NCI-H128 (cell line): ENCODE measurements around the gene LEPR.
"Not testable (repeated sequence)": the region's sequence is repeated elsewhere in the genome, so short reads cannot be mapped to it uniquely, and the experiment has no call there.

Source experiments
- DNase-seq: peaks from one replicate; lab custom pipeline; 2025; ENCODE audit not compliant: unreplicated experiment; lab: John Stamatoyannopoulos, UW

LEPR gene, protein sequence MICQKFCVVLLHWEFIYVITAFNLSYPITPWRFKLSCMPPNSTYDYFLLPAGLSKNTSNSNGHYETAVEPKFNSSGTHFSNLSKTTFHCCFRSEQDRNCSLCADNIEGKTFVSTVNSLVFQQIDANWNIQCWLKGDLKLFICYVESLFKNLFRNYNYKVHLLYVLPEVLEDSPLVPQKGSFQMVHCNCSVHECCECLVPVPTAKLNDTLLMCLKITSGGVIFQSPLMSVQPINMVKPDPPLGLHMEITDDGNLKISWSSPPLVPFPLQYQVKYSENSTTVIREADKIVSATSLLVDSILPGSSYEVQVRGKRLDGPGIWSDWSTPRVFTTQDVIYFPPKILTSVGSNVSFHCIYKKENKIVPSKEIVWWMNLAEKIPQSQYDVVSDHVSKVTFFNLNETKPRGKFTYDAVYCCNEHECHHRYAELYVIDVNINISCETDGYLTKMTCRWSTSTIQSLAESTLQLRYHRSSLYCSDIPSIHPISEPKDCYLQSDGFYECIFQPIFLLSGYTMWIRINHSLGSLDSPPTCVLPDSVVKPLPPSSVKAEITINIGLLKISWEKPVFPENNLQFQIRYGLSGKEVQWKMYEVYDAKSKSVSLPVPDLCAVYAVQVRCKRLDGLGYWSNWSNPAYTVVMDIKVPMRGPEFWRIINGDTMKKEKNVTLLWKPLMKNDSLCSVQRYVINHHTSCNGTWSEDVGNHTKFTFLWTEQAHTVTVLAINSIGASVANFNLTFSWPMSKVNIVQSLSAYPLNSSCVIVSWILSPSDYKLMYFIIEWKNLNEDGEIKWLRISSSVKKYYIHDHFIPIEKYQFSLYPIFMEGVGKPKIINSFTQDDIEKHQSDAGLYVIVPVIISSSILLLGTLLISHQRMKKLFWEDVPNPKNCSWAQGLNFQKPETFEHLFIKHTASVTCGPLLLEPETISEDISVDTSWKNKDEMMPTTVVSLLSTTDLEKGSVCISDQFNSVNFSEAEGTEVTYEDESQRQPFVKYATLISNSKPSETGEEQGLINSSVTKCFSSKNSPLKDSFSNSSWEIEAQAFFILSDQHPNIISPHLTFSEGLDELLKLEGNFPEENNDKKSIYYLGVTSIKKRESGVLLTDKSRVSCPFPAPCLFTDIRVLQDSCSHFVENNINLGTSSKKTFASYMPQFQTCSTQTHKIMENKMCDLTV

DNA sequence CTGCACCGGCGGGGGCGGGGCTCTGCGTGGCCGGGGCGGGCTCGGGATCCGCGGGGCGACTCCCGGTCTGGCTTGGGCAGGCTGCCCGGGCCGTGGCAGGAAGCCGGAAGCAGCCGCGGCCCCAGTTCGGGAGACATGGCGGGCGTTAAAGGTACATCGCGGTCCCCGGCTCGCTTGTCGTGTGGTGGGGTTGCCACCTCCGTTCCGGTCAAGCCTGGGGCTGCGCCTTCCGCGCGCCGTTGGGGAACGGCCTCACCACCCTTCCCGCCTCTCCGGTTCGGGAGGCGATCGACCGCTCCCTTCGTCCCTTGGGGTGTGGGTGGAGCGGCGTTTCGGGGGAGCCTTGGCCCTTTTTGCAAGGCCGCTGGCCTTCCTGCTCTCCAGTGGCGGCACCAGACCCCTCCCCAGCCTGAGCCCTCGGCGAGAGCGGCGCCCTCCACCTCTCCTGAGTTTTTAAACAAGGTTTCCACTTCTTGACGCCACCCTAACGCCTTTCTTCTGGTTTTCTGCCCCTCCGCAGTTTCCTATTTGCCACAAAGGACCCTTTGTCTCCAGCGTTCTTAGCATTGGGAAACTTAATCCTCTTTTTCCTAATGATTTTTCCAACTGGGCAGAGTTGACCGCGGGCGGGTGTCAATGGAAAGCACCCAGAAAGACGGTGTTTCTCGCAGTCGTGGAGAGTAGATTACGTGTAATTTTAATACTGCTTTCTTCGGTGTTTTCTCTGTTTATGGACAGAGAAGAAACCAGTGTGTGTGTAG lies at the start of gene LEPR, which contains the start of gene LEPROT:
TSS of gene LEPR (plus strand) at position 79 of the 761 bp plus-strand sequence. CDS start 144,898 bp downstream, outside the sequence.
TSS of gene LEPROT (plus strand) at position 79 of the 761 bp plus-strand sequence. CDS start at position 136, 57 bp downstream.
- DNase-seq: peak; percentile 97

DNA sequence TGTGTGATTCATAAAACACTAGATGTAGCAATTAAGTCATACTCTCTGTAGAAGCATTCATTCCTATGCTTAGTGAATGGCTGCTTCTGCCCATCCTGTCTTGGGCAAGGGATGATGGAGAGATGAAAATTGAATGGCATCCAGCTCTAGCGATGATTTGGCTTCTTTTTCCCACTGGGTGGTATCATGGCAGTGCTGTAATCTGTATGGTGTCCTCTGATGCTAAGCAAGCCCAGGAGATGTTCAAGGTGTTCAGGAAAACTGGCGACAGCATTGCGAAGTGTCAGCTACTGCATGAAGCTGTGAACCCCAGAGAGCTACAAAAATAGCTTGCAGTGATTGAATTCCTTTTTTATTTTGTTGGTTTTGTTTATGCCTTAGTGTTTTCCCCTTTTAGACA lies 48.9 kb upstream of the LEPR start:
- no peak for DNase-seq

DNA sequence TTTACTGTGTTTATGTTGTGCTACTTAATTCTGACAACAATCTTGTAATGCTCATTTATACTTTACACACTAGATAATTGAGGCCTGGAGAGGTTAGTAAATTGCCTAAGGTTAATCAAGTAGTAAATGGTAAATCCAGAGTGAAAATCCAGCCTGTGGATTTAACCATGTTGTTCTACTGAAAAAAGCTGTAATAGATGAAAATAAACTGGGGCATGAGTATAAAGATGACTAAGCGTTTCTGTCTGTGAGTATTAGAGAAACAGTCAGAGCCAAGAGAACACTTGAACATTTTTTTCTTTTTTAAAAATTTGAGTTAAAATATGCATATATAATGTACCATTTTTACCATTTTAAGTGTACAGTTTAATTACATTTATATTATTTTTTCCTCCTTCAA lies 47.9 kb upstream of the LEPR start:
- no peak for DNase-seq

DNA sequence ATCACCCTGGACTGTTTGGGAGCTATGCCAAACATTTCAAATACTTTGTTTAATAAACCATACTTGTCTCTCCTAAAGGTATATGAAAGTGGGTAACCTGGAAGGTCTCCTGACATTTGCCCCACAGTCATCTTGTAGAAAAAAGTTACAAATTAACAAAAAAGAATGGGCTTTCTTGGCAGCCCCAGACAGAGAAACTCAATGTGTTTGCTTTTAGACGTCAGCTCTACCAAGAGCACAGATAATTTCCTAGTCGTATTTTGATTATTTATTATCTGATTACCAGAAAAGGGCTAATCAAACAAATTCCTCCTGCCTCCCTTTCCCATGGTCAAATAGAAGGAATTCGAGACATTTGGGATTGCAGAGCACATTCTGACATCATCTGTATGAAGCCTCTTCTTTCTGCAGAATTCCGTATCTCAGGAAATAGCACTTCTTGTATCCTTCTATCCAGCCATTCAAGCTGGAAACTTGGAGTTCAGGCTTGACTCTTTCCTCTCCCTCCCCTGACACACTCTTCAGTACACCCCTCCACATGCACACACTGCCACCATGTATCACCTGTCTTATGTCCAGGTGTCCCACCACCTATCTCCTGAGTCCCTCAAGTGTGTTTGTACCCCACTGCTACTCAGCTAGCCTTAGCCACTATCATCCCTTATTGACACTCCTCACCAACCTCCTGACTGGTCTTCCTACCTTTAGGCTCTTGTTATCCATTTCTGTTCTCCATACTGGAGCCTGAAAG lies 42.8 kb upstream of the LEPR start:
- DNase-seq: no peak

DNA sequence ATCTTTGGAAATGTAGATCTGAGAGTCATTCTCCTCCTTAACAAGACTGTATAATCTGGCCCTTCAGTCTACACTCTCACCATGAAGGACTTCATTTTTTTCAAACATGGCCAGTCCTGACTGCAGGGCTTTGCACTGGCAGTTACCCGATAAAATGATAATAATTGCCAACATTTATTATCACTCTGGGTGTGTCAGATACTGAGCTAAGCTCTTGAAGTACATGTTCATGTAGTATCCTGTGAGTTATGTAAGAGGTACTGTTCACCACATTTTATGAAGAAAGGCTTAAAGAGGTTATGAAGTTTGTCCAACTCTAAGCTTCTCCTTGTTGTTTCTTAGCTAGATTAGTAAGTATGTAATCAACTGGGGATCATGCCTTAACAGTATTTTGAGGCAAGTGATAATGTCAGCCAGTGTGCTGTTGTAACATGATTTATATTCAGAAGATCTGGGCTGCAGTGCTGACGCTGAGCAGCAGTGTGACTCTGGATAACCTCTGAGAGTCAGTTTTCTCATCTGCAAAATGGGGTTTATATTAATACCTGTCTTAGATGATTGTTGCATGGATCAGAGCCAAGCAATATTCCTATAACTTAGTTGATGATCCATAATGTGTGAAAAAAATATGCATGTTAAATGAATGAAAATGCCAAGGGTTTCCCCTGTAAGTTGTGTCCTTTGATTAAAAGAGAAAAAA lies 42.1 kb upstream of the LEPR start:
- no peak for DNase-seq

DNA sequence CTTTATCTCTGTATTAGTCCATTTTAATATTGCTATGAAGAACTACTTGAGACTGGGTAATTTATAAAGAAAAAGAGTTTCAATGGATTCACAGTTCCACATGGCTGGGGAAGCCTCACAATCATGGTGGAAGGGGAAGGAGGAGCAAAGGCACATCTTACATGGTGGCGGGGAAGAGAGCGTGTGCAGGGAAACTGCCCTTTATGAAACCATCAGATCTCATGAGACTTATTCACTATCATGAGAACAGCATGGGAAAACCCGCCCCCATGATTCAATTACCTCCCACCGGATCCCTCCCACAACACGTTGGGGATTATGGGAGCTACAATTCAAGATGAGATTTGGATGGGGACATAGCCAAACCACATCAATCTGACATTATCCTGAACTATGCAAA lies 36.0 kb upstream of the LEPR start:
- not testable (repeated sequence) for DNase-seq

DNA sequence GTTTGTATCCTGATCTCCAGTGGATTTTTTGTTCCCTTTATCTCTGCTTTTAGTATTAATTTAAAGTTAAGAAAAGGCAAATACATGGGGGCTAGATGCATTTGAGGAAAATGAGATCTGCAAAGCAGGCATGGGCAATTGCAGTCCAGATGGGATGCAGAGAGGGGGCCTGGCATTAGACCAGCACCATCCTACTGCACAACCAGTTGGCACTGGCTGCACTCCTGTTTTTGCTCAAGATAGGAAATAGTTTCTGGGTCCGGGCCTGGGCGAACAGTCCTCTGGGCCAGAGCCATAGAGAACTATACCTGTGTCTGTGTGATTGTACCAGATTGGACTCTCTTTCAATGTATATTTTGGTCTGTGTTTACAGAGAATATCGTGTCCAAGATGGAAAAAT lies 34.0 kb upstream of the LEPR start:
- no peak for DNase-seq

DNA sequence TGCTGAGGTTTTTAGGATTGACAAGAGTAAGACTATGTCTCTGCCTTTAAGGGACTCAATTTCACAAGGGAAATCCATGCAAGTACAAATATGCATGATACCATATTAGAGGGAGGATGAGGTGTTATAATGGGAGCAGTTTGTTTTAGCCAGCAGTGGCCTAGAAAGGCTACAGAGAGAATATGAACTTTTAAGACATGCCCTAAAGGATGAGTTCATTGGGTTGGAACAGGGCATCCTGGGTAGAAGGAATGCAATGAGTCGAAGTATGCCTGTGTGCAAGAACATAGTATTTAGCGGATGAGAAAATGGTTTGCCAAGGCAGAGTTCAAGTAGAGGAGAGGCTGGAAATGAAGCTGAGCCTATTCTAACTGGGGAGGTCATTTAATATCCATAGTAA lies 32.6 kb upstream of the LEPR start:
- DNase-seq: no peak

DNA sequence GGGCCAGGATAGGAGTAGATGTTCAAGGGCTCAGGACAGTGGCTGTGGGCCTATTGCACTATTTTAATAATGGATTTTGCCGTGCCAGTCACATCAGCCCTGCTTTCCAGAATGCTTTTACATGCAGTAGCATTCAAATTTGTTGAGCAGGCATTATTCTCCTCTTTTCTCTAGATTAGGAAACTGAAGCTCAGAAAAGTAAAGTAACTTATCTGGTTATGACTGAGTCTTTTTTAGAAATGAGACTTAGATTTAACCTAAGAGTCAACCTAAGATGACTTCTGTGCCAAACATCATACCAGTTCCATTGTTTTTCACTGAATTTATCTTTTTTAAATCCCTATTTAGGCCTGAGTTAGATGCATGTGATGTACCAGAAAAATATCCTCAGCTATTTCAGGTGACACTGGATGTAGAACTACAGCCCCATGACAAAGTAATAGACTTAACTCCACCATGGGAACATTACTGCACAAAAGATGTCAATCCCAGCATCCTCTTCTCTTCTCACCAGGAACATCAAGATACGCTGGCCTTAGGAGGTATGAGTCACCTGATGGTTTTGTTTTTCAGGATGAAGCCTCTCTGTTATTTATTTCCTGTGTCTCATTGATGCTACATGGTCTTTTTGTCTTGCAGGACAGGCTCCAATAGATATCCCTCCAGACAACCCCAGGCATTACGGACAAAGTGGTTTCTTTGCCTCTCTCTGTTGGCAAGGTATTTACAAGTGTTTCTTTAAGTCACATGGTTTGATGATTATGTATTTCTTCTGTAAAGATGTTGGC lies 31.4 kb upstream of the LEPR start:
- no peak for DNase-seq

DNA sequence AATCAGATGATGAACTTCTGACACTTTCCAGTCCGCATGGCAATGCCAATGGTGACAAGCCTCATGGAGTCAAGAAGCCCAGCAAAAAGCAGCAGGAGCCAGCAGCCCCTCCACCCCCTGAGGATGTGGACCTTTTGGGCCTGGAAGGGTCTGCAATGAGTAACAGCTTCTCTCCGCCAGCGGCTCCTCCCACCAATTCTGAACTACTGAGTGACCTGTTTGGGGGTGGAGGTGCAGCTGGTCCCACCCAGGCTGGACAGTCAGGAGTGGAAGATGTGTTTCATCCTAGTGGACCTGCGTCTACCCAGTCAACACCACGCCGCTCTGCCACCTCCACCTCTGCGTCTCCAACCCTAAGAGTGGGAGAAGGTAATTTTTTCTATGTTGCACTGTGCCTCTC lies 28.0 kb upstream of the LEPR start:
- no peak for DNase-seq

DNA sequence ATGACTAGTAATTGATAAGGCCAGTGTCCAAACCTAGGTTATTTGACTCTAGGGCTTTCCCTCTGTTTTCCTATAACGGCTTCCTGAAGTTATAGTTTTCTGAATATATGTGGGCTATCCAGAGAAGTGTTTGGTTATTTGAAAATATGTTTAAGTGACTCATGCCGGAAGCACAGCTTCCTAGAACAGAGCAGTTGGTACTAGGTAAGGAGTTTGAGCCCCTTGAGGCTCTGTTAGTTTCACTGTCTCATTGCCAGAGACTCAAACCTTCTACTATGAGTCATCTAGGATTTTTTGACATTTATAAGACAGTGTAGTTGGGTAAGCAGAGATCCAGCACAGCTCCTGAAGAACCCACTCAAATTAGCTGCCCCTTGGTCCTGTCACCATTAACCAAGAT lies 27.1 kb upstream of the LEPR start:
- DNase-seq: no peak

DNA sequence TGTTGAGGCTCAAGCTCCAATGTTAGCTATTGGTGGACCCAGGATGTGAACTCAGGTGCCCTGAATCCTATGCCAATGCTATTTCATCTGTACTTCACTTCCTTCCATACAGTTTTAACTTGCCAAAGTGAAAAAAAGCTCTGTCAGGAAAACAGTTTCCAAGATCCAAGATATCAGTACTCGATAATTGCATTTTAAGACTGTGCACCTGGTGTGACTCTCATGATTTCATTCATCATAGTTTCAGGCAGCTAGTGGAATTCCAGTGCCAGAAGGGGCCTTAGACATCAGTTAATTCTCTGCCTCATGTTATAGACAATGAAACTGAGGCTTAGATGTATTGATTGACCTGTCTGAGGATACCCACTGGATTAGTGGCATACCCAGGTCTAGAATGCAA lies 26.5 kb upstream of the LEPR start:
- DNase-seq: no peak

DNA sequence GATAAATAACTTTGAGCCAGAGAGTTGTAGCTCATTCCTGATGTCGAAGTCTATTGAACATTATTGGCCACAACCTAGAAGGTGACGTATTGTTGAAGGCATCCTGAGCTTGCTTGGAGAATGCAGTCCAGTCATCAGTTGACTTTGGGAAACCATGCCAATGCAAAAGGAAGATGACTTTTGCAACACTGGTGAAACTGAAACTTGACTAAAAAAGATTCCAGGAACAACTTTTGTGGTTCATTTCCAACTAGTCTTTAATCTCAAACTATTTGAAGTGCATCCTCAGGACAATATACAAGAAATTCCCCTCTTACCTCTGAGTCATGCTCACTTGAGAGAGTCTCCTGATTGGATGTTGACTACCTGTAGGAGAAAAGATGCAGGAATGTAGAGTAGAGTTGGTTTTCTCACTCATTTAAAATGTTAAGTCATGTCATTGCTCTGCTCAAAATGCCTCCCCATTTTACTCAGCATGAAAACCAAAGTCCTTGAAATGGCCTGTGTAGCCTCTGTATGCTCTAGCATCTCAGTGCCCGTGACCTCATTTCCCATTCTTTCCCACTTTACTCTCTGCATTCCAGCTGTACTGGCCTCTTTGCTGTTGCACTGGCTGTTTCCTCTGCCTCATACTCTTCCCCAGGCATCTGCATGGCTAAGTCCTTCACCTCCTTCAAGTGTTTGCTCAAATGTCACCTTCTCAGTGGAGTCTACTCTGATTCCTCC lies 24.4 kb upstream of the LEPR start:
- DNase-seq: no peak

DNA sequence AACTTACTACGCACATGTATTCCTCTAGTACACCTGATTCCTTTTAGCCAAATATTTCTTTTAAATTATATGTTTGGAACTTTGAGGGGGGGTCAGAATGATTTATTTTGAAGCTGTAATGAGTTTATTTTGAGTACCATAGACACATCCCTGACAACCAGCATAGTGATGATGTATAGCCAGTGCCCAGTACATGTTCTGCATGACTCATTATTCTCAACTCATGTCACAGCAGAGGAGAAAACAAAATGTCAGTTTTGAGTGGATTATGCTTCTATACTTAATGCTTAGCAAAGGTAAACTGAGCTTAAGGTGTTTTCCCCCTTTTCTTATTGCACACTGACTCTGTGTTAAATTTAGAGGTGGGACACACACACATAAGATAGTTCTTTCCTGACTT lies 22.4 kb upstream of the LEPR start:
- DNase-seq: no peak

DNA sequence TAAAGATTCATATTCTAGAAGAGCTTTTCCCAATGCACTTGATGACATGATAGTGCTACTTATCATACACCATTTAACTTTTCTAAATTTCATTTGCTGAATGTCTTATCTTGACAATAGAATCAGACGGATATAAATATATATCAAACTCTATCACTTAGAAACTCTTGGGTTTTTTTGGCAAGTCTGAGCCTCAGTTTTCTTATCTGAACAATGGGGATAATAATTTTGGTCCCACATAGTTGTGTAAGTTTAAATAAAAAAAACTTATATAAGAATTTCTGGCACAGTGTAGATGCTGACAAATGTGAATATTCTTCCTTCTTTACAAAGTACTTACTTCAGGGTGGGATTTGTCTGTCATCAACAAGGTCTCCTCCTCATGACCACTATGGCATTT lies 21.5 kb upstream of the LEPR start:
- DNase-seq: no peak

DNA sequence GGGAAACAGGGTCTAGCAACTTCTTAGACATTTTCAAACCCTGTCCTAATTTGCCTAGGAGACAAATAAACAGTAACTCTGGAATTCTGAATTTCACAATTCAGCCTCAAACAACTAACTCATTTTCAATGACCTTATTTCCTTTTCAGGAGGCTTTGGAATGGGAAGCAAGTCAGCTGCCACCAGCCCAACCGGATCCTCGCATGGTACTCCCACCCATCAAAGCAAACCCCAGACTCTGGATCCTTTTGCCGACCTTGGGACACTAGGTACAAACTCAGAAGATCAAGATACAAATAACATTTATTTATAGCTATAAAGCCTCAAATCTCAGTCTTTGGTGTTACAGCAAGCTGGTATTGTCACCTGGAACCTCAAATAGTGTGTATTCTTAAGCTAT lies 18.9 kb upstream of the LEPR start:
- no peak for DNase-seq

DNA sequence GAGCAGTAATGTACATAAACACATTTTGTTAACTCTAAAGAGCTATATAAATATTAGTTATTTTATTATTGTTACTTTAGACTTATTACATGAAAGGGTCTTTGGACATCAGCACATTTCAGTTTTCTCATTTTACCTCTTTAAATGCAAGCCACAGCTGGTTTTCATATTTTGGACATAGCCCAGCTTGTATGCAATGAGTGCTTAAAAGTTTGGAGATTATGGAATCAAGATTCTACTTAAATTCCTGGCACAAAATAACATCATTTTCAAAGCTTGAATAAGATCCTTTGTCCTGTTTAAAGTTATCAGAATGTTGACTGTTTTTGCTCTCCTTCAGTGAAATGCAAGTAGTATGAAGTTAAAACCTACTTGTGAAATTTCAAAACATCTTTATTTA lies 15.5 kb upstream of the LEPR start:
- DNase-seq: no peak

DNA sequence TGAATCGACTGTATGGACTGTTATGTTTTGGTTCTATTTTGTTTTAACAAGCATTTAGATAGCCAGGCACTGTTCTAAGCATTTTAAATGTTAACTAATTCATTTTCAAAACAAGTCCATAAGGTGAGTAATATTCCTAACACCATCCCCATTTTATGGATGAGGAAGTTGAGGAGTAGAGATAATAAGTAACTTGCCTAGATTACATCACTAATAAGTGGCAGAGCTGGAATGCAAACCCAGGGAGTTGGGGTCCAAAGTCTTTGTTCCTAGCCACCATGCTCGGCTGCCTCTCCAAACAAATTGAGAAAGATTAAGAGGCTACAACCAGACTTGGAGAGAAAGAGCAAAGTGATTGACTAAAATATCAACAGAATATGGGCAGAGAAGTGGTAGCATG lies 12.6 kb upstream of the LEPR start:
- DNase-seq: no peak
